Stimulated activated CD8-positive, alpha-beta memory T cell treated with anti-CD3 and anti-CD28 coated beads, Interleukin-15, amount 100 ng/mL, for 24 hours (primary cell): ENCODE measurements around the gene SAMD11.
"Not testable (repeated sequence)": the region's sequence is repeated elsewhere in the genome, so short reads cannot be mapped to it uniquely, and the experiment has no call there.

Experiments
- DNase-seq: peaks from one replicate; pipeline ENCODE4 v3.0.0-alpha.2; 2020; ENCODE audit warnings: low read depth

Gene SAMD11

GRCh38 chr1:923131-923990 lies at the start of gene SAMD11:
SAMD11 (plus strand) TSS chr1:923923; CDS start chr1:924432, 509 bp downstream.
- peak; percentile 31 for DNase-seq

- DNase-seq, result not testable (repeated sequence)
Measured at GRCh38 chr1:876428-877208, 47.1 kb upstream of the SAMD11 start.

GRCh38 chr1:877209-877986 lies 46.3 kb upstream of the SAMD11 start:
- DNase-seq, result not testable (repeated sequence)

GRCh38 chr1:880511-880910 lies 43.2 kb upstream of the SAMD11 start:
- not testable (repeated sequence) for DNase-seq

- DNase-seq, result not testable (repeated sequence)
Measured at GRCh38 chr1:880915-881314, 42.8 kb upstream of the SAMD11 start.

GRCh38 chr1:886311-886710 lies 37.4 kb upstream of the SAMD11 start:
- DNase-seq, result no peak

GRCh38 chr1:886760-887159 lies 37.0 kb upstream of the SAMD11 start:
- DNase-seq, result no peak

GRCh38 chr1:888297-888696 lies 35.4 kb upstream of the SAMD11 start:
- DNase-seq, result no peak

- not testable (repeated sequence) for DNase-seq
Measured at GRCh38 chr1:889774-890173, 33.9 kb upstream of the SAMD11 start.

- DNase-seq, result not testable (repeated sequence)
Measured at GRCh38 chr1:890234-890633, 33.5 kb upstream of the SAMD11 start.

GRCh38 chr1:890661-891060 lies 33.1 kb upstream of the SAMD11 start:
- DNase-seq, result no peak

- DNase-seq, result no peak
Measured at GRCh38 chr1:897226-897625, 26.5 kb upstream of the SAMD11 start.

GRCh38 chr1:897951-898350 lies 25.8 kb upstream of the SAMD11 start:
- DNase-seq, result not testable (repeated sequence)

GRCh38 chr1:899636-900317 lies 23.9 kb upstream of the SAMD11 start:
- no peak for DNase-seq

GRCh38 chr1:901108-901859 lies 22.4 kb upstream of the SAMD11 start:
- DNase-seq, result no peak

GRCh38 chr1:902802-903201 lies 20.9 kb upstream of the SAMD11 start:
- DNase-seq, result no peak

- no peak for DNase-seq
Measured at GRCh38 chr1:903305-903704, 20.4 kb upstream of the SAMD11 start.

- no peak for DNase-seq
Measured at GRCh38 chr1:903721-904271, 19.9 kb upstream of the SAMD11 start.

- DNase-seq, result peak; percentile 86
Measured at GRCh38 chr1:904310-904950, 19.3 kb upstream of the SAMD11 start.
